ENCODE data around the gene ARFGAP2.

The ARFGAP2 gene

GRCh38 chr11:47152126-47152952 lies 24.3 kb downstream of the ARFGAP2 start:
- TF ChIP-seq CTCF (IDR thresholded peaks at IDR 0.05; ENCODE audit: low read depth, low read length): no peak
- no peak for DNase-seq (ENCODE audit: low read depth, low spot score)
- in situ Hi-C loops (cut with HindIII; ENCODE audit: low sequenced_read_pairs): no loop called here
- no peak overlapping the region for H3K4me3 ChIP-seq (ENCODE audit: low read depth, low read length)

DNA sequence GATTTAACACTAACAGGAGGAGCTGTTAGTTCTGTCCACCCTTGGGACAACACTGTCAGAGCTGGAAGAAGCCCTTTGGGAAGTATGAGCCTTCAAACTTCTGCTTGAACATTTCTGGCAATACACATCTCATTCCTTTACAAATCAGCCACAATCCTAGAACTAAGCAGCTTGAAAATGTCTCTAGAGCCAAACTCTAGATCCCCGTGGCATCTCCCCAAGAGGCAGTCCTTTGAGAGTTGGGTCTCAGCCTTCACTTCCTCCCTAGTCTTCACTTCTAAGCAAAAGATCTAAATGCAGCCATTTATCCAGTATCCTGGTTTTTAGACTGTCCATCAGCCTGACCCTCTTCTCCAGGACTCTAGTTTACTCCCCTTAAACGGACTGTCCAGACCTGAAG lies 26.9 kb downstream of the ARFGAP2 start:
- TF ChIP-seq CTCF (IDR thresholded peaks at IDR 0.05; ENCODE audit: low read depth, low read length): no peak
- H3K4me3 ChIP-seq (ENCODE audit: low read depth, low read length): no peak overlapping the region
- no peak for DNase-seq (ENCODE audit: low read depth, low spot score)
- in situ Hi-C loops (cut with HindIII; ENCODE audit: low sequenced_read_pairs): no loop called here

GRCh38 chr11:47148903-47149531 lies 27.7 kb downstream of the ARFGAP2 start:
- H3K4me3 ChIP-seq (ENCODE audit: low read depth, low read length): no peak overlapping the region
- no peak for TF ChIP-seq CTCF (IDR thresholded peaks at IDR 0.05; ENCODE audit: low read depth, low read length)
- in situ Hi-C loops (cut with HindIII; ENCODE audit: low sequenced_read_pairs): no loop called here
- no peak for DNase-seq (ENCODE audit: low read depth, low spot score)

GRCh38 chr11:47148270-47148669 lies 28.4 kb downstream of the ARFGAP2 start:
- TF ChIP-seq CTCF (IDR thresholded peaks at IDR 0.05; ENCODE audit: low read depth, low read length): no peak
- H3K4me3 ChIP-seq (ENCODE audit: low read depth, low read length): no peak overlapping the region
- in situ Hi-C loops (cut with HindIII; ENCODE audit: low sequenced_read_pairs): no loop called here
- no peak for DNase-seq (ENCODE audit: low read depth, low spot score)

- in situ Hi-C loops (cut with HindIII; ENCODE audit: low sequenced_read_pairs): no loop called here
Measured at GRCh38 chr11:47147681-47148080, 29.0 kb downstream of the ARFGAP2 start.

DNA sequence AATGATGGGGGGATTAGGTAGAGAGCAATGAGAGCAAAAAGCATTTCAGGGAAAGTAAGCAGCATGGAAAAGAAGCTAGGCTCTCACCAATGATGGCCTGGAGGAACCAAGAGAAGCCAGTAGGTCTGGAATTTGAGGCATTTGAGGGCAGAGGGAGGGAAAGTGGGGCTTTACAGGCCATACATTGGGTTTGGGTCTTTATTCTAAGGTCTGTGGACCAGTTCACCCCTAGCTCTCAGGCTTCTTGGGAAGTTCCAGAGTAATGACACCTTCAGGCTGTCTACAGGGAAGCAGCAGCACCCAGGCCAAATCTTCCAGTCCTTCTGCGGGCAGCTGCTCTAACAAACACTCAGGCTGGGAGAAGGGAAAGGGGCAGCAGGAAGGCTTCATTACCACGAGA lies 29.4 kb downstream of the ARFGAP2 start:
- H3K4me3 ChIP-seq (ENCODE audit: low read depth, low read length): no peak overlapping the region
- in situ Hi-C loops (cut with HindIII; ENCODE audit: low sequenced_read_pairs): no loop called here
- TF ChIP-seq CTCF (IDR thresholded peaks at IDR 0.05; ENCODE audit: low read depth, low read length): no peak
- DNase-seq (ENCODE audit: low read depth, low spot score): no peak

More at GRCh38 chr11:47147681-47148080, 29.0 kb downstream of the ARFGAP2 start:
- H3K4me3 ChIP-seq (ENCODE audit: low read depth, low read length): no peak overlapping the region
- no peak for DNase-seq (ENCODE audit: low read depth, low spot score)
- TF ChIP-seq CTCF (IDR thresholded peaks at IDR 0.05; ENCODE audit: low read depth, low read length): no peak

Data from astrocyte of the spinal cord (primary cell).